Peyer's patch (tissue), 4 donors: ENCODE data around the gene MYRIP.

ENCODE experiments used
- POLR2A ChIP-seq, 2 donors: fragments of 450-650 bp; IDR thresholded peaks; one replicate each; pipeline ENCODE4 v1.5.1; 2017; ENCODE audit warnings: antibody characterized with exemption in 2 of 2, mild to moderate bottlenecking in 2 of 2, moderate library complexity in 2 of 2
- TF ChIP-seq, protein P1 (sequence below), 6 experiments: fragments of 450-650 bp in 4 of 6; fragments of 200-600 bp in 2 of 6; sonication (generic) in 1 of 6; IDR thresholded peaks; one replicate each; pipeline ENCODE4 v1.5.1; 2017 to 2019; ENCODE audit warnings: antibody characterized with exemption in 6 of 6, mild to moderate bottlenecking in 3 of 6, moderate library complexity in 1 of 6

DNA sequence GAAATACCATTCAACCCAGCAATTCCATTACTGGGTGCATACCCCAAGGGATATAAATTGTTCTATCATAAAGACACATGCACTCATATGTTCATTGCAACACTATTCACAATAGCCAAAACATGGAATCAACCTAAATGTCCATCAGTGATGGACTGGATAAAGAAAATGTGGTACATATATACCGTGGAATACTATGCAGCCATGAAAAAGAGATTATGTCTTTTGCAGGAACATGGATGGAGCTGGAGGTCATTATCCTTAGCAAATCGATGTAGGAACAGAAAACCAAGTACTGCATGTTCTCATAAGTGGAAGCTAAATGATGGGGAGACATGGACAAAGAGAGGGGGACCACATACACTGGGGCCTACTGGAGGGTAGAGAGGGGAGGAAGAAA lies 5.5 kb upstream of the MYRIP start:
- TF ChIP-seq, protein P1, sequence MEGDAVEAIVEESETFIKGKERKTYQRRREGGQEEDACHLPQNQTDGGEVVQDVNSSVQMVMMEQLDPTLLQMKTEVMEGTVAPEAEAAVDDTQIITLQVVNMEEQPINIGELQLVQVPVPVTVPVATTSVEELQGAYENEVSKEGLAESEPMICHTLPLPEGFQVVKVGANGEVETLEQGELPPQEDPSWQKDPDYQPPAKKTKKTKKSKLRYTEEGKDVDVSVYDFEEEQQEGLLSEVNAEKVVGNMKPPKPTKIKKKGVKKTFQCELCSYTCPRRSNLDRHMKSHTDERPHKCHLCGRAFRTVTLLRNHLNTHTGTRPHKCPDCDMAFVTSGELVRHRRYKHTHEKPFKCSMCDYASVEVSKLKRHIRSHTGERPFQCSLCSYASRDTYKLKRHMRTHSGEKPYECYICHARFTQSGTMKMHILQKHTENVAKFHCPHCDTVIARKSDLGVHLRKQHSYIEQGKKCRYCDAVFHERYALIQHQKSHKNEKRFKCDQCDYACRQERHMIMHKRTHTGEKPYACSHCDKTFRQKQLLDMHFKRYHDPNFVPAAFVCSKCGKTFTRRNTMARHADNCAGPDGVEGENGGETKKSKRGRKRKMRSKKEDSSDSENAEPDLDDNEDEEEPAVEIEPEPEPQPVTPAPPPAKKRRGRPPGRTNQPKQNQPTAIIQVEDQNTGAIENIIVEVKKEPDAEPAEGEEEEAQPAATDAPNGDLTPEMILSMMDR (IDR thresholded peaks at IDR 0.05) = no peak
- no peak for TF ChIP-seq POLR2A (IDR thresholded peaks at IDR 0.05)
